Central memory CD8-positive, alpha-beta T cell (primary cell): ENCODE data around the gene XRN1.
A peak's percentile ranks its signal among the peaks of the same experiment; 100 is the strongest.
"Not testable (repeated sequence)": the region's sequence is repeated elsewhere in the genome, so short reads cannot be mapped to it uniquely, and the experiment has no call there.

Experiments
- ATAC-seq: fragments of 150-1000 bp; cut with Tn5 transposase; replicated peaks from 2 replicates; pipeline ENCODE4 v1.10.0; 2022; ENCODE audit warnings: mild to moderate bottlenecking, moderate FRiP score, moderate number of reproducible peaks; ENCODE audit not compliant: poor library complexity, severe bottlenecking; ENCODE audit errors: extremely low read depth
- DNase-seq, 2 donors: peaks; one replicate each; pipeline ENCODE4 v3.0.0; 2021; ENCODE audit warnings: low spot score in 2 of 2
- H3K27ac Mint-ChIP-seq: one replicate; pipeline ENCODE4 v1.8.0; 2022; ENCODE audit warnings: low read depth, mild to moderate bottlenecking, moderate library complexity, mixed read lengths
- H3K27me3 Mint-ChIP-seq: one replicate; pipeline ENCODE4 v1.8.0; 2022; ENCODE audit warnings: mixed read lengths
- H3K36me3 Mint-ChIP-seq: one replicate; pipeline ENCODE4 v1.8.0; 2022; ENCODE audit warnings: mild to moderate bottlenecking, moderate library complexity, mixed read lengths; ENCODE audit not compliant: insufficient read depth
- H3K4me1 Mint-ChIP-seq: one replicate; pipeline ENCODE4 v1.8.0; 2022; ENCODE audit warnings: mixed read lengths
- H3K4me3 Mint-ChIP-seq: one replicate; pipeline ENCODE4 v1.8.0; 2022; ENCODE audit warnings: mild to moderate bottlenecking, moderate library complexity, mixed read lengths
- H3K9me3 Mint-ChIP-seq: one replicate; pipeline ENCODE4 v1.8.0; 2022; ENCODE audit warnings: mixed read lengths

Gene XRN1

GRCh38 chr3:142354076-142354475, 93.8 kb downstream of the XRN1 start:
- no peak overlapping the region for H3K27ac Mint-ChIP-seq
- peaks cover 53% of the 10 kb centered on the region for H3K36me3 Mint-ChIP-seq
- H3K4me3 Mint-ChIP-seq: no peak overlapping the region
- DNase-seq (no peak), ATAC-seq (no peak)
- H3K9me3 Mint-ChIP-seq: no peaks in the 10 kb centered on the region
- no peaks in the 10 kb centered on the region for H3K27me3 Mint-ChIP-seq
- no peaks in the 10 kb centered on the region for H3K4me1 Mint-ChIP-seq

GRCh38 chr3:142353571-142353970, 94.3 kb downstream of the XRN1 start:
- Mint-ChIP-seq H3K27ac (no peak overlapping the region), H3K36me3 (peaks cover 54% of the 10 kb centered on the region), H3K4me1 (no peaks in the 10 kb centered on the region), H3K9me3 (no peaks in the 10 kb centered on the region), H3K27me3 (no peaks in the 10 kb centered on the region), H3K4me3 (no peak overlapping the region)
- no peak for DNase-seq
- ATAC-seq: no peak

GRCh38 chr3:142352698-142353097, 95.1 kb downstream of the XRN1 start:
- not testable (repeated sequence) for DNase-seq, H3K4me1 Mint-ChIP-seq, H3K9me3 Mint-ChIP-seq, H3K27ac Mint-ChIP-seq, H3K4me3 Mint-ChIP-seq, ATAC-seq, H3K27me3 Mint-ChIP-seq
- peaks cover 52% of the 10 kb centered on the region for H3K36me3 Mint-ChIP-seq

- ATAC-seq (no peak), DNase-seq (no peak)
- Mint-ChIP-seq H3K4me1 (peaks cover 5% of the 10 kb centered on the region), H3K27me3 (no peaks in the 10 kb centered on the region), H3K9me3 (no peaks in the 10 kb centered on the region), H3K36me3 (peaks cover 39% of the 10 kb centered on the region), H3K4me3 (no peak overlapping the region), H3K27ac (no peak overlapping the region)
These were observed 99.4 kb downstream of the XRN1 start for GRCh38 chr3:142348460-142348859.

- Mint-ChIP-seq H3K27me3 (no peaks in the 10 kb centered on the region), H3K27ac (no peak overlapping the region), H3K9me3 (peaks cover 9% of the 10 kb centered on the region), H3K36me3 (peaks cover 34% of the 10 kb centered on the region), H3K4me1 (peaks cover 10% of the 10 kb centered on the region), H3K4me3 (no peak overlapping the region)
- DNase-seq: no peak
- no peak for ATAC-seq
These were observed 109.8 kb downstream of the XRN1 start for GRCh38 chr3:142337994-142338393.

- Mint-ChIP-seq H3K4me1 (peaks cover 4% of the 10 kb centered on the region), H3K27ac (no peak overlapping the region), H3K4me3 (no peak overlapping the region), H3K27me3 (no peaks in the 10 kb centered on the region), H3K9me3 (no peaks in the 10 kb centered on the region), H3K36me3 (peaks cover 33% of the 10 kb centered on the region)
- DNase-seq (no peak), ATAC-seq (no peak)
These were observed 115.4 kb downstream of the XRN1 start for GRCh38 chr3:142332390-142332789.

GRCh38 chr3:142324275-142324953, 123.4 kb downstream of the XRN1 start:
- H3K27ac Mint-ChIP-seq: not testable (repeated sequence)

GRCh38 chr3:142319912-142320311, 127.9 kb downstream of the XRN1 start:
- Mint-ChIP-seq H3K4me1 (no peaks in the 10 kb centered on the region), H3K9me3 (no peaks in the 10 kb centered on the region), H3K4me3 (no peak overlapping the region), H3K27ac (no peak overlapping the region), H3K36me3 (peaks cover 23% of the 10 kb centered on the region), H3K27me3 (no peaks in the 10 kb centered on the region)
- ATAC-seq: no peak
- DNase-seq: no peak

More at GRCh38 chr3:142324275-142324953, 123.4 kb downstream of the XRN1 start:
- not testable (repeated sequence) for ATAC-seq, H3K9me3 Mint-ChIP-seq, H3K4me3 Mint-ChIP-seq, DNase-seq, H3K4me1 Mint-ChIP-seq, H3K27me3 Mint-ChIP-seq
- peaks cover 19% of the 10 kb centered on the region for H3K36me3 Mint-ChIP-seq

- DNase-seq (no peak), ATAC-seq (no peak)
- peaks cover 20% of the 10 kb centered on the region for H3K36me3 Mint-ChIP-seq
- no peaks in the 10 kb centered on the region for H3K4me1 Mint-ChIP-seq
- no peak overlapping the region for H3K4me3 Mint-ChIP-seq
- H3K9me3 Mint-ChIP-seq: no peaks in the 10 kb centered on the region
- H3K27me3 Mint-ChIP-seq: no peaks in the 10 kb centered on the region
- no peak overlapping the region for H3K27ac Mint-ChIP-seq
These were observed 128.7 kb downstream of the XRN1 start for GRCh38 chr3:142319094-142319493.

- H3K27ac Mint-ChIP-seq: no peak overlapping the region
- H3K4me1 Mint-ChIP-seq: no peaks in the 10 kb centered on the region
- ATAC-seq (no peak), DNase-seq (no peak)
- H3K4me3 Mint-ChIP-seq: no peak overlapping the region
- H3K9me3 Mint-ChIP-seq: no peaks in the 10 kb centered on the region
- H3K36me3 Mint-ChIP-seq: peaks cover 21% of the 10 kb centered on the region
- H3K27me3 Mint-ChIP-seq: no peaks in the 10 kb centered on the region
These were observed 129.5 kb downstream of the XRN1 start for GRCh38 chr3:142318331-142318730.

GRCh38 chr3:142315978-142316388, 131.9 kb downstream of the XRN1 start:
- not testable (repeated sequence) for ATAC-seq, DNase-seq, H3K27me3 Mint-ChIP-seq, H3K9me3 Mint-ChIP-seq, H3K4me3 Mint-ChIP-seq, H3K4me1 Mint-ChIP-seq
- Mint-ChIP-seq H3K27ac (peak overlapping the region; percentile 1), H3K36me3 (peaks cover 35% of the 10 kb centered on the region)

- DNase-seq: no peak
- no peak for ATAC-seq
- Mint-ChIP-seq H3K4me3 (no peak overlapping the region), H3K4me1 (no peaks in the 10 kb centered on the region), H3K9me3 (no peaks in the 10 kb centered on the region), H3K27me3 (no peaks in the 10 kb centered on the region), H3K27ac (no peak overlapping the region), H3K36me3 (peaks cover 38% of the 10 kb centered on the region)
These were observed 132.8 kb downstream of the XRN1 start for GRCh38 chr3:142315083-142315482.

GRCh38 chr3:142310439-142310838, 137.4 kb downstream of the XRN1 start:
- no peaks in the 10 kb centered on the region for H3K9me3 Mint-ChIP-seq
- no peaks in the 10 kb centered on the region for H3K27me3 Mint-ChIP-seq
- ATAC-seq (no peak), DNase-seq (no peak)
- H3K4me1 Mint-ChIP-seq: no peaks in the 10 kb centered on the region
- peaks cover 31% of the 10 kb centered on the region for H3K36me3 Mint-ChIP-seq
- no peak overlapping the region for H3K27ac Mint-ChIP-seq
- H3K4me3 Mint-ChIP-seq: no peak overlapping the region
